Naive thymus-derived CD8-positive, alpha-beta T cell (primary cell): ENCODE results near the gene TRIM71. TPM values are rescaled to one million over a fixed set of nuclear protein-coding genes. Genes with fewer than 3 reads are reported as not detected.

Experiments used
- ATAC-seq, 2 donors: fragments of 150-1000 bp; cut with Tn5 transposase in 1 of 2; sonication (Bioruptor Pico), chemical (Tn5 transposase) in 1 of 2; 1 replicate in 1 of 2; 2 replicates in 1 of 2; pipeline ENCODE4 v1.10.0; 2021; ENCODE audit warnings: mild to moderate bottlenecking in 2 of 2, moderate library complexity in 2 of 2
- POLR2A ChIA-PET: fragments of 350-600 bp; sonication (Branson Sonifier 250); formaldehyde crosslinking; loops from one replicate; lab custom pipeline; 2021; ENCODE audit warnings: antibody characterized with exemption; lab: Charles Lee
- DNase-seq, 10 donors: peaks; one replicate each; pipeline versions ENCODE4 v3.0.0 to v3.0.0-alpha.2; 2020 to 2022
- H3K27ac Mint-ChIP-seq, 10 donors: one replicate each; pipeline ENCODE4 v1.8.0; 2020 to 2022; ENCODE audit warnings: mild to moderate bottlenecking in 10 of 10, mixed read lengths in 10 of 10, moderate library complexity in 4 of 10, inconsistent platforms in 1 of 10
- H3K27me3 Mint-ChIP-seq, 5 donors: one replicate each; pipeline ENCODE4 v1.8.0; 2021 to 2022; ENCODE audit warnings: mixed read lengths in 5 of 5
- H3K36me3 Mint-ChIP-seq, 3 donors: one replicate each; pipeline ENCODE4 v1.8.0; 2020 to 2022; ENCODE audit warnings: mixed read lengths in 3 of 3, mild to moderate bottlenecking in 2 of 3, inconsistent platforms in 1 of 3
- H3K4me1 Mint-ChIP-seq, 4 donors: one replicate each; pipeline ENCODE4 v1.8.0; 2021 to 2022; ENCODE audit warnings: mixed read lengths in 4 of 4
- H3K4me3 Mint-ChIP-seq, 10 donors: one replicate each; pipeline ENCODE4 v1.8.0; 2020 to 2022; ENCODE audit warnings: mild to moderate bottlenecking in 10 of 10, mixed read lengths in 10 of 10, moderate library complexity in 6 of 10, inconsistent platforms in 1 of 10
- H3K9me3 Mint-ChIP-seq, 9 donors: one replicate each; pipeline ENCODE4 v1.8.0; 2020 to 2022; ENCODE audit warnings: mixed read lengths in 9 of 9, mild to moderate bottlenecking in 3 of 9, inconsistent platforms in 1 of 9, moderate library complexity in 1 of 9
- polyA plus RNA-seq, 3 donors: library from polyadenylated mRNA; unstranded; fragments of 300-500 nt; fragmentation: Illumina TruSeq; gene quantifications; one replicate each; pipeline ENCODE4 v1.2.3, GENCODE V29; 2021
- total RNA-seq, 8 experiments: library from RNA in 2 of 8; stranded (reverse) in 2 of 8; gene quantifications; one replicate each; pipeline ENCODE4 v1.2.3 and lab custom pipeline; 2021 to 2026

Gene TRIM71
- total and polyA plus RNA-seq, 5 experiments from 2014 or later: not detected

DNA sequence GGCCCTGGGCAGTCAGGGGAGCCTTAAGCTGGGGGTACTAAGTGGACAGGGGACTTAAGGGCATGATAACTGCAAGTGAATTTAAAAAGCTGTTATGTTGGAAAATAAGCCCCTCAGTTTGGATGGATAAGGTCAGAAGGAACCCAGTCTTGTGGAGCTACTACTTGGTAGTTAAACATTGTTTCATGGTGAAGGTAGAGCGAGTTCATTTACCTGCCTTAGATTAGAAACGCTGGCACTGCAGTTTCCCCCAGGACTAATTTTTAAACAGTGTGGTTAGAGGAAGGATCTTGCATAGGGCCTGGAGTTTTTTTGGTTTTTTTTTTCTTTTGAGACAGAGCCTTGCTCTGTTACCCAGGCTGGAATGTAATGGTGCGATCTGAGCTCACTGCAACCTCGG lies 31.2 kb downstream of the TRIM71 start:
- H3K36me3 Mint-ChIP-seq: no peaks in the 10 kb centered on the region
- ATAC-seq: no peak
- H3K9me3 Mint-ChIP-seq: no peaks in the 10 kb centered on the region
- no peak for DNase-seq
- H3K27ac Mint-ChIP-seq: no peak overlapping the region
- H3K4me1 Mint-ChIP-seq: no peaks in the 10 kb centered on the region
- POLR2A ChIA-PET: no interaction called here
- H3K27me3 Mint-ChIP-seq: peaks cover 0 to 4% (median 0%) of the 10 kb centered on the region in 5 donors
- no peak overlapping the region for H3K4me3 Mint-ChIP-seq

DNA sequence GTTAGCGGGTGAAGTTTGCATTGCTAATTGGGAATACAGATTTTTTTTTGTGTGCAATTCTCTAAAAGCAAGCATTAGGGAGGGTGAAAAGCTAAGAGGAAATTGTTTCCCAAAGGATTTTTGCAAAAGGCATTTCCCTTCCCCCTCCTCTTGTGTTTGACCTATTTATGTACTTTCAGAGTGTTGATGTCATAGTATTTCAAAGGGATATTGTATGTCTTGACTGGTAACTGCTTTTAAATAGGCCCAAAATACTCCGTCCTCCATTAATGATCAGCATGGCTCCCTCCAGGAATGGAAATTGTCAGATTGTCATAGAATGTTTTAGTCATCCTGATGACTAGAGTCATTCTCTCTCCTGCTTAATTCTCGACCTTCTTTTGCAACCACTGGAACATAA lies 32.4 kb downstream of the TRIM71 start:
- POLR2A ChIA-PET: no interaction called here
- no peaks in the 10 kb centered on the region for H3K9me3 Mint-ChIP-seq

DNA sequence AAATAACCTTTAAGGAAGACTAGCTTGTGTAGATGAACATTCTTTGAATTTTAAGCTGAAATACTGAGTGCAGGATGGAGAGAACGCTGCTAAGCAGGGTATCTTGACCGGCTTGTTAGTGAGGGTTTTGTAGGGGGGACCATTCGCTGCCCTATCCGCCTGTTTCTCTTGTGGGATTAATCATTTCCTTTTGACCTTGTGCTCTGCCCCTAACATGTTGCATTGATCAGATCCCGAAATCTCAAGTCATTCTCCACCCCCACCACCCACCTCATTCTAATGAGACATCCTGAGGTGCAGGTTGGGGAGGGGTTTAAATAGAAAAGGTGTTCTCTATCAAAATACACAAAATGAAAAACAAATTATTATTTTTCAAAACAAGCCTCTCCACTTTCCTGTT lies 32.8 kb downstream of the TRIM71 start:
- Mint-ChIP-seq H3K9me3 (no peaks in the 10 kb centered on the region), H3K4me1 (no peaks in the 10 kb centered on the region), H3K36me3 (no peaks in the 10 kb centered on the region), H3K27me3 (peaks cover 0 to 7% (median 2%) of the 10 kb centered on the region in 5 donors), H3K27ac (no peak overlapping the region), H3K4me3 (no peak overlapping the region)
- POLR2A ChIA-PET: no interaction called here
- ATAC-seq (no peak), DNase-seq (no peak)

More for the DNA sequence above, 32.4 kb downstream of the TRIM71 start:
- H3K27ac Mint-ChIP-seq: no peak overlapping the region
- DNase-seq: no peak
- H3K36me3 Mint-ChIP-seq: no peaks in the 10 kb centered on the region
- H3K4me3 Mint-ChIP-seq: no peak overlapping the region
- peaks cover 0 to 4% (median 0%) of the 10 kb centered on the region in 5 donors for H3K27me3 Mint-ChIP-seq
- ATAC-seq: no peak
- no peaks in the 10 kb centered on the region for H3K4me1 Mint-ChIP-seq

DNA sequence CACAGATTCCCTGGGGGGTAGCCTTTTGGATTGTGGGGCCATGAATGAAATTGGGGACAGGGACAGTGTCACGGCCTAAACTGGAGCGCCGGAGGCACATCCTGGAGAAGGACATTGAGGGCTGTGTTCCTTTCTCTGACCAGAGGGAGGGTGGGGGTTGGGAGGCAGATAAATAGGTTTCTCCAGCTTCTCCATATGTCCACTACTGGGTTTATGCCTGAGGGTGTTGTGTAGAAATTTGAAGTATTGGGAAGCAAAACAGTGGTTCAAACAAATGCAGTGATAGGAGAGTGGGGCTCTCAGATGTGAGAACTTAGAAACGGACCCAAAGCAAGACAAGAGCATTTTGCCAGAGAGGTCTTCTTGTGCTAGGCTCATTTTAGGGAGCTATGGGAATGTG lies 34.3 kb downstream of the TRIM71 start:
- H3K36me3 Mint-ChIP-seq: no peaks in the 10 kb centered on the region
- ATAC-seq (no peak), DNase-seq (no peak)
- no peaks in the 10 kb centered on the region for H3K9me3 Mint-ChIP-seq
- H3K27me3 Mint-ChIP-seq: peaks cover 0 to 12% (median 3%) of the 10 kb centered on the region in 5 donors
- POLR2A ChIA-PET: no interaction called here
- H3K4me3 Mint-ChIP-seq: no peak overlapping the region
- H3K4me1 Mint-ChIP-seq: no peaks in the 10 kb centered on the region
- H3K27ac Mint-ChIP-seq: no peak overlapping the region

DNA sequence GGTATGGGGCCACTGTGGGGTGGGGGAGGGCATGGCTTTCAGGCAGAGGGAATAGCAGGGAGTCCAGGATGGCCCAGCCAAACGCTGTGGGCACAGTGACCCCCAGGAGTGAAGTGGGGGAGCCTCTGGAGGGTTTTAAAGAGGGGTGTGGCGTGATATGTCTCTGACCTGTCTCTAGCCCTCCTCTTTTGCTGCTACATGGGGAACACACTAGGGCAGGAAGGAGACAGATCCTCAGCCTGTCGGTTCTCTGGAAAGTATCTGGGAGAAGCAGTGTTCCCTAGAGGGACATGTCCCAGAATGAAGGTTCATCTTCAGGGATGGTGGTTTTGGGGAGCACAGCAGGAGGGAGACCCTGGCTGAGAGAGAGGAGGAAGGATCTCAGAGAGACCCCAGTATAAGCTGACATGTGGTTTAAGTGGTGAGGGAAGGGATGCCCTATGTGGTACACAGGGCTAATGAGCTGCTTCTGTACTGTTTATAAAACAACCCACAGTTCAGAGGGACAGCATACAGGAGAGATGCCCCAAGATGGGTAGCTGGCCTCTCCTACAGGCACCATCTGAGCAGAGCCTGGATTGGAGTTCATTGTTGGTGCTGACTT lies 37.7 kb downstream of the TRIM71 start:
- Mint-ChIP-seq H3K27ac (no peak overlapping the region), H3K27me3 (peaks cover 0 to 12% (median 3%) of the 10 kb centered on the region in 5 donors), H3K9me3 (no peaks in the 10 kb centered on the region), H3K4me1 (no peaks in the 10 kb centered on the region), H3K36me3 (no peaks in the 10 kb centered on the region), H3K4me3 (no peak overlapping the region)
- POLR2A ChIA-PET: no interaction called here
- DNase-seq: no peak
- no peak for ATAC-seq

DNA sequence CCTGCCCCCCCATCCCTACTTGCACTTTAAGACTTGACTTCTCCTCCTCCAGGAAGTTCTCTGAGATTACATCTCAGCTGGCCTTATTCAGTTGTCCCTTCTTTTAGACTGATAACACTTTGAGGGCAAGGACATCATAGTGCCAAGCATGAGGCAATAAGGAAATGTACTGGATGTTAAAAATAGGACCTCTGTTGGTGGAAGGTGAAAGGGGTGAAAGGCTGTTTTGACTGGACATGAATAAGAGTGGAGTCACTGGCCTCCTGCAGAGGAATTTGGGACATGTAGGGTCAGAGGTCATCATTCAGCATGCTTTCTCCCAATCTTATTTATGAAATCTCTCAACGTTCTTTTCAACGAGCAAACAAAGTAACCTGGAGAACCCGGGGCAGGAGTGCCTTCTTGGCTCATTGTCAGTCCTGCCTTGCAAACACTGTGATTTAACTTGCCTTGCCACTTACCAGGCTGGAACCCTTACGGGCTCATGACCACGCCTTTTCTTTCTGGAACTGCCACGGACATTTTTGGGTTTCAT lies 38.6 kb downstream of the TRIM71 start:
- POLR2A ChIA-PET: no interaction called here

DNA sequence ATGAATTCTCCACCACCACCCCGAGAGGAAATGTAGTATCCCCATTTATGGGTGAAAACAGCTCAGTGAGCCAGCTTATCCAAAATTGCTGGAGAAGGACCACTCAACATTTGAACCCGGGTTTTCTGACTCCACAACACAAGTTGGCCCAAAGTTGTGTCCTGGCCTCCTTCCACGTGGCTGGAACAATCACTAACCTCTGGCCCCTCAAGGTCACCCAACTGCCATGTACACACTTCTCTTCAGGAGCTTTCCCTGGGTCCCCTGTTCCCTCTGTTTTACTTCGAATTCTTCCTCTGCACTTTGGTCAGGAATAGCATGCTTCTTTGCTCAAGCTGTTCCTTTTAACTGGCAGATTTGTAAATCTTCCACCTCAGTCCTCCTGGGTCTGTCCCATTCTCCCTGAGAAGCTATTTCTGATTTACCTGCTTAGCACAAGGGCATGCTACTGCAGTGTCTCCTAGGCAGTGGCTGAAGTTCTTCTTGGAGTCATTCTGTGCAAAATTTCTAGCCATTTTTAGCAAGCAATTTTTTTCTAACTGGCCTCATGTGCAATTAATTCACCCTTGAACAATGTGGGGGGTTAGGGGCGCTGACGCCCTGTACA lies 39.2 kb downstream of the TRIM71 start:
- ATAC-seq (no peak), DNase-seq (no peak)
- no peaks in the 10 kb centered on the region for H3K36me3 Mint-ChIP-seq
- H3K4me1 Mint-ChIP-seq: no peaks in the 10 kb centered on the region
- peak overlapping the region in 1 of 10 donors; percentile 35 for H3K27ac Mint-ChIP-seq
- no peaks in the 10 kb centered on the region for H3K9me3 Mint-ChIP-seq
- POLR2A ChIA-PET: no interaction called here
- no peak overlapping the region for H3K4me3 Mint-ChIP-seq
- H3K27me3 Mint-ChIP-seq: peaks cover 0 to 8% (median 3%) of the 10 kb centered on the region in 5 donors

More for the DNA sequence above, 38.6 kb downstream of the TRIM71 start:
- ATAC-seq (no peak), DNase-seq (no peak)
- Mint-ChIP-seq H3K9me3 (no peaks in the 10 kb centered on the region), H3K4me3 (no peak overlapping the region), H3K27me3 (peaks cover 0 to 12% (median 3%) of the 10 kb centered on the region in 5 donors), H3K27ac (no peak overlapping the region), H3K4me1 (no peaks in the 10 kb centered on the region), H3K36me3 (no peaks in the 10 kb centered on the region)

DNA sequence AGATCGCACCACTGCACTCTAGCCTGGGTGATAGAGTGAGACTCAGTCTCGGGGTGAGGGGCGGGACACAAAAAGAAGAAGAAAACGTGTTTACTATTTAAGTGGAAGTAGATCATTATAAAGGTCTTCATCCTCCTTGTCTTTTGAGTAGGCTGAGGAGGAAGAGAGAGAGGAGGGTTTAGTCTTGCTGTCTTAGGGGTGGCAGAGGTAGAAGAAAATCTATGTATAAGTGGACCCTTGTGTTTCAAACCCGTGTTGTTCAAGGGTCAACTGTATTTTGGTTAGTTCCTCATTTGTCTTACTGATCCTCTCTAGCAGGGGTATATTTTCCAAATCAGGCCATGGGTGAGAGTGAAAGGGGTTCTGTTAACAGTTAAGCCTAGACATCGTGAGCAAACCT lies 40.1 kb downstream of the TRIM71 start:
- Mint-ChIP-seq H3K27ac (peak overlapping the region in 1 of 10 donors; percentile 51), H3K36me3 (no peaks in the 10 kb centered on the region), H3K9me3 (no peaks in the 10 kb centered on the region), H3K4me3 (no peak overlapping the region), H3K27me3 (peaks cover 0 to 8% (median 3%) of the 10 kb centered on the region in 5 donors), H3K4me1 (no peaks in the 10 kb centered on the region)
- DNase-seq (no peak), ATAC-seq (no peak)
- POLR2A ChIA-PET: no interaction called here

DNA sequence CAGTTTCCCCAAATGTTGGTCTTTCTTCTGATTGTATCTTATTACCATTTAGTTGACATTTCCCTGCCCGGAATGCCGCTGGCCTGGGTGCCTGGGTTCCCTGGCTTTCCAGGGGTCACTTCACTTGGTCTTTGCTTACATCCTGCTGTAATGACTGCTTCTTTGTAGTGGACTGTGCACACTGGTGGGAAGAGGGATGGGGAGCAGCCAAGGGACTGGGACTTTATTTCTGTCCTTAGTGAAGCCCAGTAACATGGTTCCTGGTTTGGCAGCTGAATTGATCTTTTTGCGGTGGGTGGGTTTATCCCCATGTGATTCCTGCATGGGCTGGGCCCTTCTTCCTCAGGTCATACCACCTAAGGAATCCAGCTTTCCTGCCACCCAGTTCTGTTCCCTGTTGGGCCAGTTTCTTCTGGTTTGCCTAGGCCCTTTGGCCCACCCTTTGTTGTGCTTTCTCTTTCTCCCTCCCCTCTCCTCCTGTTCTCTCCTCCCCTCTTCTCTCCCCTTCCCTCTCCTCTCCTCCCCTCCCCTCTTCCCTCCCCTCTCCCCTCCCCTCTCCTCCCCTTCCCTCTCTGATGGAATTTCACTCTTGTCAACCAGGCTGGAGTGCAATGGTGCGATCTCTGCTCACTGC lies 41.9 kb downstream of the TRIM71 start:
- DNase-seq: no peak
- Mint-ChIP-seq H3K27ac (no peak overlapping the region), H3K9me3 (no peaks in the 10 kb centered on the region), H3K4me1 (no peaks in the 10 kb centered on the region), H3K27me3 (peaks cover 0 to 8% (median 3%) of the 10 kb centered on the region in 5 donors), H3K36me3 (no peaks in the 10 kb centered on the region), H3K4me3 (no peak overlapping the region)
- ATAC-seq: no peak
- POLR2A ChIA-PET: no interaction called here

DNA sequence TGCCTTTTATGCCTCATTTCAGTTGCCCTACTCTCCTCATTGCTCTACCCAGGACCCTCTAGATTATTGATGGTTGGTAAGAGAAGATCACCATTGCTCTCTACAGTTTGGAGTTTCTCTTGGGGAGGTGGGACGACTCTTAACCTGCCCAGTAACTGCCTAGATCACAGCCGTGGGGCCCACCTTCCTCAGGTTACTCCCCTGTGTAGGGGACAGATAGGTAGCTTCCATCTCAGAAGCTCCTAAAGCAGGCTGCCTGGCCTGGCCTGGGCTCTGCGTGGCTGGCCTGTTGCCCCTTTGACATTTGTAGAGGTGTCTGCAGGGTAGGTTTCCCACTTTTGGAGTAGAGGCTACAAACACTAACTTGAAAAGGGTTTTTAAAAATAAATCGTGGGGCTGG lies 42.7 kb downstream of the TRIM71 start:
- POLR2A ChIA-PET: no interaction called here
- Mint-ChIP-seq H3K36me3 (no peaks in the 10 kb centered on the region), H3K4me1 (no peaks in the 10 kb centered on the region), H3K9me3 (no peaks in the 10 kb centered on the region), H3K27me3 (peaks cover 0 to 6% (median 1%) of the 10 kb centered on the region in 5 donors), H3K4me3 (no peak overlapping the region), H3K27ac (no peak overlapping the region)
- ATAC-seq (no peak), DNase-seq (no peak)

DNA sequence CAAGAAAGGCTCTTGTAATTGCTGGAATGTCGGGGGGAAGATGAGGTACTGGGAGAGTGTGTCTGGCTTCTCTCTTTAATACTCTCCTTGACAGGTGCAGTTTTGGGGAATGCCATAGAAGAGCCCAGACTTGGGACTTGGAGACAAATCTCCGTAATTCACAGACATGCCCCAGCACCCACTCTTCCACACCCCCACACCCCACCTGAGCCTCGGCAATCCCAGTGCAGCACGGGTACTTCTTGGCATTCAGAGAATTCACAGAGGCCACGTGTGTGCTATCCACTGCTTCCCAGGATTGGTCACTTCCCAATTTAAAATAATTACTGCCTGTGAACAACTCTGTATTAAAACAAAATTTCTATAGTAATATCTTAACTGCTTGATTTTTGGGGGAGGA lies 43.9 kb downstream of the TRIM71 start:
- ATAC-seq (no peak), DNase-seq (no peak)
- H3K27me3 Mint-ChIP-seq: peaks cover 0 to 7% (median 0%) of the 10 kb centered on the region in 5 donors
- no peak overlapping the region for H3K27ac Mint-ChIP-seq
- H3K4me1 Mint-ChIP-seq: no peaks in the 10 kb centered on the region
- no peaks in the 10 kb centered on the region for H3K36me3 Mint-ChIP-seq
- no peaks in the 10 kb centered on the region for H3K9me3 Mint-ChIP-seq
- POLR2A ChIA-PET: no interaction called here
- H3K4me3 Mint-ChIP-seq: no peak overlapping the region

DNA sequence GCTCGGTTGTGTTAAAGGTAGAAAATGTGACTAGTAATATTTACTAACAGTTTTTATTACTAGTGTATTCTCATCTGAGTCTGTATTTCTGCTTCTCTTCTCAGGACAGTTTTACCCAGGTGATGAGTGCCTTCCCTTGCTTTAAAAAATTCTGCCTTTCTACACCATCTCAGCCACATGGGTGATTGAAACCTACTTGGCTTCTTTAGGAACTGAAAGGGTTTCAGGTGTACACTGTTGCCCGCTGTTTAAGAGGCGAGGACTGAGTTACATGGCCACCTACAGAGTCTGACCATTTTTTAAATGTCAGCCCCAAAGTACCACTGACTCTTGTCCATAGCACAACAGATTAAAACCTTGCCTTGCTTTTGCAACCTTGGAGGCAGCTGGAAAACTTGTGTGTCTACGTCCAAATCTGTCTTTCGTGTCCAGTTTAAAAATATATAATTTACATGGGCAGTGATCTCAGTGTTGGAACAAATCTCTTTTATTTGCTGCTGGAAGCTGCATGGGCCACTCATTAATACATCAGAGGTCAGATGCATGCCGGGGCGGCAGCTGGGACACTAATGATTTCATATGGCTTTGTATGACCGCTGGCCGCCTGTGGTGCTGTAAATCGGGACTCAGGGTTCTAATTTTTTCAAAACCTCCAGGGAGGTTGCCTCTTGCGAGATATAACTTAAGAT lies 44.6 kb downstream of the TRIM71 start:
- Mint-ChIP-seq H3K27ac (no peak overlapping the region), H3K9me3 (no peaks in the 10 kb centered on the region), H3K27me3 (peaks cover 0 to 3% (median 0%) of the 10 kb centered on the region in 5 donors), H3K4me3 (no peak overlapping the region), H3K36me3 (no peaks in the 10 kb centered on the region), H3K4me1 (no peaks in the 10 kb centered on the region)
- ATAC-seq (no peak), DNase-seq (no peak)
- POLR2A ChIA-PET: no interaction called here

DNA sequence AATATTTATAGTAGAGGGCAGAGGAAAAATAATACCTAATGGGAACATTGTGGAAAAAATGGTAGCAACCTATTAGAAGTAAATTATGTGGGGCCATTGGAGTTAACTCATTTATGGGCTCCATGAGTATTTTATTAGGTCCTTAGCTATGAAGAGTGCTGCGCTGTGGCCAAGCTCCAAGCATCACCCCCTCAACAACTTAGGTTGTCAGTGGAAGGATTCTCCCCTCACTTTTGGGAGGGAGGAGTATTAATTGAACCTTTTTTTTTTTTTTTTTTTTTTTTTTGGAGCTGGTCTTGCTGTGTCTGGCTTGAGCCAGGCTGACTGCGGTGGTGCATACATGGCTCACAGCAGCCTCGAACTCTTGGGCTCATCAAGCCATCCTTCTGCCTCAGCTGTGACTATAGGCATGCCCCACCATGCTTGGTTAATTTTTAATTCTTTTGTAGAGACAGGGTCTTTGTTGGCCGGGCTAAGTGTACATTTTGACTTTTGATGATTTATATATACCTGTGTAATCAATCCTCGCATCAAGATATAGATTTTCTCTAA lies 45.2 kb downstream of the TRIM71 start:
- POLR2A ChIA-PET: no interaction called here
- H3K4me1 Mint-ChIP-seq: no peaks in the 10 kb centered on the region
- no peak overlapping the region for H3K4me3 Mint-ChIP-seq
- no peaks in the 10 kb centered on the region for H3K36me3 Mint-ChIP-seq
- no peak overlapping the region for H3K27ac Mint-ChIP-seq
- peaks cover 0 to 3% (median 0%) of the 10 kb centered on the region in 5 donors for H3K27me3 Mint-ChIP-seq
- no peaks in the 10 kb centered on the region for H3K9me3 Mint-ChIP-seq
- DNase-seq (no peak), ATAC-seq (no peak)
